ENCODE measurements around the gene LRP5. TPM values are rescaled to one million over a fixed set of nuclear protein-coding genes. Genes with fewer than 3 reads are reported as not detected.

Gene LRP5
- total RNA-seq, 1 donor from 2014 or later: 17.4 TPM

GRCh38 chr11:68357568-68357967 is 45.2 kb downstream of the LRP5 start:
- TF ChIP-seq CTCF (IDR thresholded peaks at IDR 0.05; ENCODE audit: partially characterized antibody, unreplicated experiment): no peak
- Mint-ChIP-seq H3K4me3 (ENCODE audit: unreplicated experiment) (no peak overlapping the region), H3K27me3 (ENCODE audit: unreplicated experiment) (peaks cover 9% of the 10 kb centered on the region), H3K4me1 (ENCODE audit: low read depth, unreplicated experiment) (no peaks in the 10 kb centered on the region), H3K36me3 (ENCODE audit: unreplicated experiment) (peaks cover 5% of the 10 kb centered on the region), H3K27ac (ENCODE audit: unreplicated experiment) (no peak overlapping the region), H3K9me3 (ENCODE audit: unreplicated experiment) (peaks cover 6% of the 10 kb centered on the region)
- DNase-seq: no peak

- Mint-ChIP-seq H3K4me1 (ENCODE audit: low read depth, unreplicated experiment) (no peaks in the 10 kb centered on the region), H3K9me3 (ENCODE audit: unreplicated experiment) (peaks cover 6% of the 10 kb centered on the region), H3K27me3 (ENCODE audit: unreplicated experiment) (peaks cover 7% of the 10 kb centered on the region), H3K27ac (ENCODE audit: unreplicated experiment) (no peak overlapping the region), H3K36me3 (ENCODE audit: unreplicated experiment) (peaks cover 5% of the 10 kb centered on the region), H3K4me3 (ENCODE audit: unreplicated experiment) (no peak overlapping the region)
- DNase-seq: no peak
- TF ChIP-seq CTCF (IDR thresholded peaks at IDR 0.05; ENCODE audit: partially characterized antibody, unreplicated experiment): no peak
Measured at GRCh38 chr11:68358416-68358815, 46.0 kb downstream of the LRP5 start.

GRCh38 chr11:68361702-68362101 is 49.3 kb downstream of the LRP5 start:
- peaks cover 5% of the 10 kb centered on the region for H3K36me3 Mint-ChIP-seq (ENCODE audit: unreplicated experiment)
- no peak overlapping the region for H3K4me3 Mint-ChIP-seq (ENCODE audit: unreplicated experiment)
- peaks cover 2% of the 10 kb centered on the region for H3K4me1 Mint-ChIP-seq (ENCODE audit: low read depth, unreplicated experiment)
- no peak for DNase-seq
- peaks cover 10% of the 10 kb centered on the region for H3K27me3 Mint-ChIP-seq (ENCODE audit: unreplicated experiment)
- TF ChIP-seq CTCF (IDR thresholded peaks at IDR 0.05; ENCODE audit: partially characterized antibody, unreplicated experiment): no peak
- no peak overlapping the region for H3K27ac Mint-ChIP-seq (ENCODE audit: unreplicated experiment)
- H3K9me3 Mint-ChIP-seq (ENCODE audit: unreplicated experiment): peaks cover 1% of the 10 kb centered on the region

- Mint-ChIP-seq H3K27me3 (ENCODE audit: unreplicated experiment) (peaks cover 10% of the 10 kb centered on the region), H3K27ac (ENCODE audit: unreplicated experiment) (peak overlapping the region; percentile 3), H3K4me1 (ENCODE audit: low read depth, unreplicated experiment) (peaks cover 2% of the 10 kb centered on the region), H3K36me3 (ENCODE audit: unreplicated experiment) (peaks cover 5% of the 10 kb centered on the region), H3K4me3 (ENCODE audit: unreplicated experiment) (no peak overlapping the region), H3K9me3 (ENCODE audit: unreplicated experiment) (peaks cover 1% of the 10 kb centered on the region)
- DNase-seq: peak; percentile 8
- TF ChIP-seq CTCF (IDR thresholded peaks at IDR 0.05; ENCODE audit: partially characterized antibody, unreplicated experiment): no peak
Measured at GRCh38 chr11:68362801-68363379, 50.5 kb downstream of the LRP5 start.

GRCh38 chr11:68363776-68364175 is 51.4 kb downstream of the LRP5 start:
- Mint-ChIP-seq H3K4me1 (ENCODE audit: low read depth, unreplicated experiment) (peaks cover 2% of the 10 kb centered on the region), H3K27me3 (ENCODE audit: unreplicated experiment) (peaks cover 15% of the 10 kb centered on the region), H3K27ac (ENCODE audit: unreplicated experiment) (no peak overlapping the region), H3K4me3 (ENCODE audit: unreplicated experiment) (no peak overlapping the region), H3K9me3 (ENCODE audit: unreplicated experiment) (peaks cover 1% of the 10 kb centered on the region), H3K36me3 (ENCODE audit: unreplicated experiment) (peaks cover 5% of the 10 kb centered on the region)
- peak; percentile 24 for DNase-seq
- TF ChIP-seq CTCF (IDR thresholded peaks at IDR 0.05; ENCODE audit: partially characterized antibody, unreplicated experiment): no peak
